OCI-LY7 (cell line): ENCODE results near the gene PDXP. TPM values are rescaled to one million over a fixed set of nuclear protein-coding genes. Genes with fewer than 3 reads are reported as not detected.

Experiments used
- BruUV-seq: library from RNA; stranded (reverse); fragments of 400-500 nt; replicated peaks from 2 replicates; lab custom pipeline; 2021; lab: Mats Ljungman, UMichigan
- CTCF ChIA-PET: fragments of 300-600 bp; sonication (Branson Sonifier 250); formaldehyde crosslinking; loops from one replicate; lab custom pipeline; 2022; ENCODE audit warnings: antibody characterized with exemption; ENCODE audit not compliant: unreplicated experiment; lab: Charles Lee
- POLR2A ChIA-PET: fragments of 300-600 bp; sonication (Branson Sonifier 250); formaldehyde crosslinking; loops from one replicate; lab custom pipeline; 2022; ENCODE audit warnings: antibody characterized with exemption; lab: Charles Lee
- DNase-seq: peaks from one replicate; pipeline ENCODE4 v3.0.0-alpha.2; 2015; ENCODE audit warnings: low spot score
- H2AFZ ChIP-seq: fragments of 200-600 bp; sonication (generic), shearing (Covaris generic); 2 replicates; pipeline ENCODE4 v1.6.1; 2014; ENCODE audit warnings: mild to moderate bottlenecking, antibody characterized with exemption, low read length, moderate library complexity
- H3K27ac ChIP-seq: fragments of 200-600 bp; sonication (generic); 2 replicates; pipeline ENCODE4 v1.5.1; 2014; ENCODE audit warnings: mixed run types, low read depth, mild to moderate bottlenecking, moderate library complexity, low read length, inconsistent platforms; ENCODE audit not compliant: poor library complexity, severe bottlenecking
- H3K36me3 ChIP-seq: fragments of 200-600 bp; sonication (generic); 2 replicates; pipeline ENCODE4 v1.6.1; 2014; ENCODE audit warnings: mild to moderate bottlenecking, antibody characterized with exemption, low read length, moderate library complexity, mixed read lengths; ENCODE audit not compliant: insufficient read depth
- H3K4me1 ChIP-seq: fragments of 200-600 bp; sonication (generic); 2 replicates; pipeline ENCODE4 v1.5.1; 2014; ENCODE audit warnings: mild to moderate bottlenecking, low read length; ENCODE audit not compliant: insufficient read depth, poor library complexity, severe bottlenecking
- H3K4me2 ChIP-seq: fragments of 200-600 bp; sonication (generic); 2 replicates; pipeline ENCODE4 v1.6.1; 2014; ENCODE audit warnings: mild to moderate bottlenecking, low read length
- H3K4me3 ChIP-seq: fragments of 200-600 bp; sonication (generic); 2 replicates; pipeline ENCODE4 v1.5.1; 2014; ENCODE audit warnings: mild to moderate bottlenecking, low read depth, low read length; ENCODE audit not compliant: poor library complexity, severe bottlenecking
- H3K79me2 ChIP-seq: fragments of 200-600 bp; sonication (generic); 2 replicates; pipeline ENCODE4 v1.6.1; 2016; ENCODE audit warnings: low read depth, mild to moderate bottlenecking, low read length, moderate library complexity, mixed read lengths; ENCODE audit not compliant: insufficient read depth
- H3K9me2 ChIP-seq: fragments of 200-600 bp; sonication (generic); 2 replicates; pipeline ENCODE4 v1.6.1; 2016; ENCODE audit warnings: mild to moderate bottlenecking, low read length, mixed read lengths; ENCODE audit not compliant: insufficient read depth
- H3K9me3 ChIP-seq: fragments of 200-600 bp; sonication (generic); 2 replicates; pipeline ENCODE4 v1.6.1; 2014; ENCODE audit warnings: mild to moderate bottlenecking, mixed run types, low read length, mixed read lengths
- H4K20me1 ChIP-seq: fragments of 200-600 bp; sonication (generic); 2 replicates; pipeline ENCODE4 v1.6.1; 2014; ENCODE audit warnings: mild to moderate bottlenecking, antibody characterized with exemption, low read length, moderate library complexity, mixed read lengths; ENCODE audit not compliant: insufficient read depth
- EZH2phosphoT487 ChIP-seq: fragments of 200-600 bp; sonication (generic); IDR thresholded peaks from 2 replicates; pipeline ENCODE4 v1.6.1; 2018; ENCODE audit warnings: low read depth, borderline replicate concordance, mild to moderate bottlenecking, mixed run types, antibody characterized with exemption, low read length, moderate library complexity, mixed read lengths
- intact Hi-C: fragments of 100-400 bp; cut with micrococcal nuclease; formaldehyde crosslinking; loops from one replicate; pipeline ENCODE4 v1.10.0; 2022; ENCODE audit not compliant: unreplicated experiment
- total RNA-seq, 2 experiments: library from RNA; depleted of rRNA in 1 of 2; stranded (reverse); fragments of >200 nt in 1 of 2; shearing (Covaris generic) in 1 of 2; gene quantifications; 2 replicates each; pipeline ENCODE4 v1.2.3, GENCODE V29; 2014 to 2022
- TF ChIP-seq, protein P1 (sequence below): fragments of 200-600 bp; sonication (generic); conservative IDR thresholded peaks from 2 replicates; pipeline ENCODE4 v1.5.1; 2014; ENCODE audit warnings: mild to moderate bottlenecking, antibody characterized with exemption, low read length, moderate library complexity, mixed read lengths

Gene PDXP
- total RNA-seq, 2 experiments from 2014 or later = 55.8 to 61.2 TPM

DNA sequence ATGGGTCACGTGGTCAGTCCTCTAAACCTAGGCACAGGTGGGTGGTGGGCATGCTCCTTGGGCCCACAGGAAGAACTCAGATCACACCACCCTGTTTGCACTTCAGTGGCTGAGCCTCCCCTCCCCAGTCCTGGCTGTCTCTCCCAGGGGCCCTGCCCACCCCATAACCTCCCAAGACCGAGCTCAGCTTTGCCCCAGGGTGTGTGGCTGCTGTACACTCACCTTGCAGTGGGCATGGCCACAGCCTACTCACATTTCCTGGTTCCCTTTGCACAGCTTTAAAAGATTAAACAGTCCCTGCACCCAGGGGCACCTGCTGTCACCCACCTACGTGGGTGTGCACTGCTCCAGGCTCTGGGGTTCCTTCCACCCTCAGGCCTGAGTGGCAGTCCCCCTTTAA lies 52.2 kb downstream of the PDXP start:
- no peak for DNase-seq
- BruUV-seq = no TSS peak
- intact Hi-C loops = no loop called here
- peaks cover 5% of the 10 kb centered on the region for H3K4me1 ChIP-seq
- H2AFZ ChIP-seq = no peak overlapping the region
- POLR2A ChIA-PET = no interaction called here
- TF ChIP-seq EZH2phosphoT487 = no peak
- TF ChIP-seq, protein P1, sequence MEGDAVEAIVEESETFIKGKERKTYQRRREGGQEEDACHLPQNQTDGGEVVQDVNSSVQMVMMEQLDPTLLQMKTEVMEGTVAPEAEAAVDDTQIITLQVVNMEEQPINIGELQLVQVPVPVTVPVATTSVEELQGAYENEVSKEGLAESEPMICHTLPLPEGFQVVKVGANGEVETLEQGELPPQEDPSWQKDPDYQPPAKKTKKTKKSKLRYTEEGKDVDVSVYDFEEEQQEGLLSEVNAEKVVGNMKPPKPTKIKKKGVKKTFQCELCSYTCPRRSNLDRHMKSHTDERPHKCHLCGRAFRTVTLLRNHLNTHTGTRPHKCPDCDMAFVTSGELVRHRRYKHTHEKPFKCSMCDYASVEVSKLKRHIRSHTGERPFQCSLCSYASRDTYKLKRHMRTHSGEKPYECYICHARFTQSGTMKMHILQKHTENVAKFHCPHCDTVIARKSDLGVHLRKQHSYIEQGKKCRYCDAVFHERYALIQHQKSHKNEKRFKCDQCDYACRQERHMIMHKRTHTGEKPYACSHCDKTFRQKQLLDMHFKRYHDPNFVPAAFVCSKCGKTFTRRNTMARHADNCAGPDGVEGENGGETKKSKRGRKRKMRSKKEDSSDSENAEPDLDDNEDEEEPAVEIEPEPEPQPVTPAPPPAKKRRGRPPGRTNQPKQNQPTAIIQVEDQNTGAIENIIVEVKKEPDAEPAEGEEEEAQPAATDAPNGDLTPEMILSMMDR = no peak
- H4K20me1 ChIP-seq = no peaks in the 10 kb centered on the region
- H3K9me2 ChIP-seq = no peaks in the 10 kb centered on the region
- H3K4me2 ChIP-seq = no peak overlapping the region
- no peaks in the 10 kb centered on the region for H3K36me3 ChIP-seq
- H3K79me2 ChIP-seq = no peaks in the 10 kb centered on the region
- no peak overlapping the region for H3K27ac ChIP-seq
- H3K9me3 ChIP-seq = no peaks in the 10 kb centered on the region
- H3K4me3 ChIP-seq = no peak overlapping the region
- CTCF ChIA-PET = no interaction called here

DNA sequence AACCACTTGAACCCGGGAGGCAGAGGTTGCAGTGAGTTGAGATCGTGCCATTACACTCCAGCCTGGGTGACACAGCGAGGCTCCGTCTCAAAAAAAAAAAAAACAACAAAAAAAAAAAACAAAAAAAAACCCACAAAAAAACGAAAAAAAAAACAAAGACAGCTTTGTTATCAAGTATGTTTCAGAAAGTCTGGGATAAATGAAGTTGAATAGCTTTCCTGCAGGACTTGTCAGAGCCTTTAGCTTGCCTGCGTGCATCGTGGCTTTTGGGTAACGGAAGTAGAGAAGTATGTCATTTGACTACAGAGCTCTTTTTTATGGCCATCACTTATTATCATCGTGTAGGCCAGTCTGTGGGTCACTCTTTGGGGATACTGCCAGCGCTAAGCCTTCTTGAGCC lies 53.0 kb downstream of the PDXP start:
- H4K20me1 ChIP-seq = no peaks in the 10 kb centered on the region
- H3K9me2 ChIP-seq = no peaks in the 10 kb centered on the region
- POLR2A ChIA-PET = no interaction called here
- peaks cover 5% of the 10 kb centered on the region for H3K4me1 ChIP-seq
- TF ChIP-seq, protein P1 = no peak
- no peak for TF ChIP-seq EZH2phosphoT487
- H3K36me3 ChIP-seq = no peaks in the 10 kb centered on the region
- H3K9me3 ChIP-seq = no peaks in the 10 kb centered on the region
- no peak overlapping the region for H2AFZ ChIP-seq
- intact Hi-C loops = no loop called here
- no TSS peak for BruUV-seq
- H3K27ac ChIP-seq = no peak overlapping the region
- no peak for DNase-seq
- no peaks in the 10 kb centered on the region for H3K79me2 ChIP-seq
- no peak overlapping the region for H3K4me3 ChIP-seq
- no peak overlapping the region for H3K4me2 ChIP-seq
- CTCF ChIA-PET = no interaction called here

DNA sequence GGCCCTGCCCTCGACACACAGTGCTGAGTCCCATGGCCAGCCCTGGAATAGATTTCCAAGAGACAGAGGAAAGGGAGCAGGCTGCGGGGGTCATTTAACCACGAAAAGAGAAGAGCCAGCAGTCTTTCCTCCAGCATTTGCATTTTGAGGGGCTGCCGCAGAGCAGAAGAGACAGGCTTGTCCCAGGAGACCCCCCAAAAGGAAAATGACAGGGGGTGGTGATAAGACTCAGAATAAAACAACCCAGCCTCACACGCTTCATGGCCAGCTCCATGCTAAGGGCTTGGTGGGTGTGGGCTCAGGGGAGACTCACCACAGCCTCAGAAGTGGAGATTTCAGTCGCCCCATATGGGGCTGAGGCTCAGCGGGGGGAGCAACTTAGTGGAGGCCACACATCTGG lies 55.2 kb downstream of the PDXP start:
- no peak overlapping the region for H2AFZ ChIP-seq
- no TSS peak for BruUV-seq
- TF ChIP-seq, protein P1 = no peak
- TF ChIP-seq EZH2phosphoT487 = no peak
- H3K4me2 ChIP-seq = no peak overlapping the region
- CTCF ChIA-PET = no interaction called here
- no peak overlapping the region for H3K4me3 ChIP-seq
- no peaks in the 10 kb centered on the region for H4K20me1 ChIP-seq
- H3K27ac ChIP-seq = no peak overlapping the region
- POLR2A ChIA-PET = no interaction called here
- intact Hi-C loops = no loop called here
- H3K9me2 ChIP-seq = no peaks in the 10 kb centered on the region
- H3K79me2 ChIP-seq = no peaks in the 10 kb centered on the region
- no peaks in the 10 kb centered on the region for H3K36me3 ChIP-seq
- peaks cover 5% of the 10 kb centered on the region for H3K4me1 ChIP-seq
- H3K9me3 ChIP-seq = no peaks in the 10 kb centered on the region
- no peak for DNase-seq
